Smooth muscle cell (in vitro differentiated cells): ENCODE data around the gene SRP54. TPM values are rescaled to one million over a fixed set of nuclear protein-coding genes. Genes with fewer than 3 reads are reported as not detected.

Source experiments
- DNase-seq: peaks from one replicate; lab custom pipeline; 2025; ENCODE audit not compliant: unreplicated experiment; lab: John Stamatoyannopoulos, UW
- H2AFZ ChIP-seq: fragments of 200-600 bp; sonication (generic); 2 replicates; pipeline ENCODE4 v1.6.0; 2016; ENCODE audit warnings: antibody characterized with exemption, low read depth, mild to moderate bottlenecking
- H3F3A ChIP-seq: fragments of 200-600 bp; sonication (generic); 2 replicates; pipeline ENCODE4 v1.6.0; 2017; ENCODE audit warnings: antibody characterized with exemption, low read depth
- H3K27ac ChIP-seq: fragments of 200-600 bp; sonication (generic); 2 replicates; pipeline ENCODE4 v1.5.1; 2016; ENCODE audit warnings: low read depth, mild to moderate bottlenecking
- H3K27me3 ChIP-seq: fragments of 200-600 bp; sonication (generic); 2 replicates; pipeline ENCODE4 v1.6.1; 2016; ENCODE audit warnings: low read depth, mild to moderate bottlenecking
- H3K36me3 ChIP-seq: fragments of 200-600 bp; sonication (generic); 2 replicates; pipeline ENCODE4 v1.5.1; 2016; ENCODE audit warnings: low read depth
- H3K4me1 ChIP-seq: fragments of 200-600 bp; sonication (generic); 2 replicates; pipeline ENCODE4 v1.5.1; 2016; ENCODE audit warnings: low read depth
- H3K4me2 ChIP-seq: fragments of 200-600 bp; sonication (generic); 2 replicates; pipeline ENCODE4 v1.6.0; 2016; ENCODE audit warnings: mild to moderate bottlenecking
- H3K4me3 ChIP-seq: fragments of 200-600 bp; sonication (generic); 2 replicates; pipeline ENCODE4 v1.5.1; 2016; ENCODE audit warnings: mild to moderate bottlenecking
- H3K79me2 ChIP-seq: fragments of 200-600 bp; sonication (generic); 2 replicates; pipeline ENCODE4 v1.6.0; 2016; ENCODE audit warnings: low read depth, mild to moderate bottlenecking
- H3K9ac ChIP-seq: fragments of 200-600 bp; sonication (generic); 2 replicates; pipeline ENCODE4 v1.6.0; 2016; ENCODE audit warnings: low read depth
- H3K9me3 ChIP-seq: fragments of 200-600 bp; sonication (generic); replicated peaks from 2 replicates; pipeline ENCODE4 v1.5.1; 2016; ENCODE audit warnings: low read depth
- H4K20me1 ChIP-seq: fragments of 200-600 bp; sonication (generic); 2 replicates; pipeline ENCODE4 v1.6.0; 2016; ENCODE audit warnings: low read depth
- CTCF ChIP-seq: fragments of 200-600 bp; sonication (generic); IDR thresholded peaks from 2 replicates; pipeline ENCODE4 v1.5.1; 2017; ENCODE audit warnings: borderline replicate concordance, mild to moderate bottlenecking, antibody characterized with exemption; ENCODE audit not compliant: insufficient read depth, poor library complexity, severe bottlenecking
- WGBS: methylation state at CpG from one replicate; pipeline ENCODE4 v1.1.7; 2016; ENCODE audit warnings: low lambda C conversion rate; 5-methylcytosine and 5-hydroxymethylcytosine counted together
- polyA plus RNA-seq: library from polyadenylated mRNA; unstranded; fragments of >200 nt; fragmentation: Nextera tagmentation; extraction: Ambion mirVana; gene quantifications from 2 replicates; pipeline ENCODE4 v1.2.1, GENCODE V29; 2016
- total RNA-seq: library from RNA; depleted of rRNA; stranded (reverse); fragments of >200 nt; gene quantifications from 2 replicates; pipeline ENCODE4 v1.2.3, GENCODE V29; 2014

SRP54 gene
- total and polyA plus RNA-seq, 2 experiments from 2014 or later: 76.4 to 111 TPM

GRCh38 chr14:35046048-35046750 is 63.4 kb downstream of the SRP54 start, which contains the start of gene FAM177A1:
FAM177A1 (plus strand) TSS chr14:35046272; CDS start chr14:35046464, 192 bp downstream.
- DNase-seq: peak; percentile 92
- Histone ChIP-seq H3K27me3 (no peaks in the 10 kb centered on the region), H3K9ac (peak within 1 kb of the TSS; percentile 95), H4K20me1 (peaks cover 20% of the 10 kb centered on the region), H3K4me2 (peak within 1 kb of the TSS; percentile 85), H3K4me3 (peak within 1 kb of the TSS; percentile 88), H3K4me1 (peaks cover 7% of the 10 kb centered on the region), H3K79me2 (peaks cover 28% of the 10 kb centered on the region), H3K36me3 (no peaks in the 10 kb centered on the region), H3K27ac (peak within 1 kb of the TSS; percentile 97), H3K9me3 (no peaks in the 10 kb centered on the region), H3F3A (no peaks in the 10 kb centered on the region), H2AFZ (peak within 1 kb of the TSS; percentile 61)
- under 1% methylated on average over 69 of the region's 77 CpGs for WGBS
- no peak for TF ChIP-seq CTCF

- Histone ChIP-seq H3K4me3 (peak overlapping the region; percentile 88), H3K27me3 (no peaks in the 10 kb centered on the region), H4K20me1 (peaks cover 28% of the 10 kb centered on the region), H3K36me3 (no peaks in the 10 kb centered on the region), H3F3A (no peaks in the 10 kb centered on the region), H3K27ac (peak overlapping the region; percentile 97), H3K9ac (peak overlapping the region; percentile 89), H3K4me1 (peaks cover 7% of the 10 kb centered on the region), H2AFZ (no peak overlapping the region), H3K9me3 (no peaks in the 10 kb centered on the region), H3K79me2 (peaks cover 28% of the 10 kb centered on the region), H3K4me2 (peak overlapping the region; percentile 85)
- no peak for TF ChIP-seq CTCF
- WGBS: 27% methylated on average over 23 of the region's 23 CpGs
- no peak for DNase-seq
These were observed 64.2 kb downstream of the SRP54 start for GRCh38 chr14:35046751-35047536.

GRCh38 chr14:35047976-35048513 is 65.3 kb downstream of the SRP54 start:
- peaks cover 7% of the 10 kb centered on the region for H3K4me1 ChIP-seq
- H3K36me3 ChIP-seq: no peaks in the 10 kb centered on the region
- H3K79me2 ChIP-seq: peaks cover 28% of the 10 kb centered on the region
- DNase-seq: no peak
- peaks cover 34% of the 10 kb centered on the region for H4K20me1 ChIP-seq
- no peak overlapping the region for H3K9ac ChIP-seq
- 91% methylated on average over 4 of the region's 4 CpGs for WGBS
- H3K27ac ChIP-seq: no peak overlapping the region
- no peak for TF ChIP-seq CTCF
- no peaks in the 10 kb centered on the region for H3F3A ChIP-seq
- H3K4me3 ChIP-seq: peak overlapping the region; percentile 88
- H2AFZ ChIP-seq: no peak overlapping the region
- no peaks in the 10 kb centered on the region for H3K9me3 ChIP-seq
- H3K27me3 ChIP-seq: no peaks in the 10 kb centered on the region
- peak overlapping the region; percentile 85 for H3K4me2 ChIP-seq
